Stimulated activated naive CD8-positive, alpha-beta T cell treated with anti-CD3 and anti-CD28 coated beads, Interleukin-15, Interleukin-2, amounts not matched to agents 100 ng/mL and 50 ng/mL, for 24 hours (primary cell): ENCODE data around the gene GPD1L.

Experiments
- H3K27ac Mint-ChIP-seq: one replicate; pipeline ENCODE4 v1.8.0; 2021; ENCODE audit warnings: mild to moderate bottlenecking, mixed read lengths
- H3K27me3 Mint-ChIP-seq: one replicate; pipeline ENCODE4 v1.8.0; 2021; ENCODE audit warnings: mixed read lengths
- H3K36me3 Mint-ChIP-seq: one replicate; pipeline ENCODE4 v1.8.0; 2021; ENCODE audit warnings: low read depth, mixed read lengths
- H3K4me1 Mint-ChIP-seq: one replicate; pipeline ENCODE4 v1.8.0; 2021; ENCODE audit warnings: low read depth, mixed read lengths
- H3K4me3 Mint-ChIP-seq: one replicate; pipeline ENCODE4 v1.8.0; 2021; ENCODE audit warnings: mild to moderate bottlenecking, mixed read lengths
- H3K9me3 Mint-ChIP-seq: one replicate; pipeline ENCODE4 v1.8.0; 2021; ENCODE audit warnings: mixed read lengths

GPD1L gene

DNA sequence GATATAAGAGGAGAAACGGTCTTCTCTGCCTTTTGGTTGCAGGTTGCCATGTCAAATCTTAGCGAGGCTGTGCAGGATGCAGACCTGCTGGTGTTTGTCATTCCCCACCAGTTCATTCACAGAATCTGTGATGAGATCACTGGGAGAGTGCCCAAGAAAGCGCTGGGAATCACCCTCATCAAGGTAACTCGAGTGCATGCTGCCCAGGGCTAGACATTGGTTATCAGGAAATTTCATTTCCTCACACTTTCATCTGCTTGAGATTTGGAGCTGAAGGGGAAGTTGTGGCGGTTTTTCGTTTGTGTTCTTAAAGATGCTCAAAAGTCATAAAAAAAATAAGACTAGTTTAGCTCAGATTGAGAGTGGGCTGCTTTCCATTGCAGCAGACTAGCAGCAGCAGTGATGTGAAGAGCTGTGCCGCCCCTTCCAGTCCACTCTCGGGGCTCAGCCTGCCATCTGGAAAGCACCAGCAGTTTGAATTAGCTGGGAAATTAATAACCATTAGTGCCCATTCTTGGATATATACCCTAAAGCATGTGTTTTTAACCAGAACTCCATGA, 32.2 kb downstream of the GPD1L start:
- H3K27ac Mint-ChIP-seq: no peak overlapping the region

GRCh38 chr3:32140943-32141342, 34.5 kb downstream of the GPD1L start:
- no peak overlapping the region for H3K27ac Mint-ChIP-seq
- peaks cover 20% of the 10 kb centered on the region for H3K4me1 Mint-ChIP-seq
- H3K36me3 Mint-ChIP-seq: peaks cover 11% of the 10 kb centered on the region
- H3K27me3 Mint-ChIP-seq: no peaks in the 10 kb centered on the region
- H3K9me3 Mint-ChIP-seq: no peaks in the 10 kb centered on the region
- H3K4me3 Mint-ChIP-seq: no peak overlapping the region

More for the DNA sequence above, 32.2 kb downstream of the GPD1L start:
- no peaks in the 10 kb centered on the region for H3K27me3 Mint-ChIP-seq
- H3K9me3 Mint-ChIP-seq: no peaks in the 10 kb centered on the region
- H3K4me3 Mint-ChIP-seq: no peak overlapping the region
- H3K4me1 Mint-ChIP-seq: peaks cover 20% of the 10 kb centered on the region
- H3K36me3 Mint-ChIP-seq: peaks cover 16% of the 10 kb centered on the region

DNA sequence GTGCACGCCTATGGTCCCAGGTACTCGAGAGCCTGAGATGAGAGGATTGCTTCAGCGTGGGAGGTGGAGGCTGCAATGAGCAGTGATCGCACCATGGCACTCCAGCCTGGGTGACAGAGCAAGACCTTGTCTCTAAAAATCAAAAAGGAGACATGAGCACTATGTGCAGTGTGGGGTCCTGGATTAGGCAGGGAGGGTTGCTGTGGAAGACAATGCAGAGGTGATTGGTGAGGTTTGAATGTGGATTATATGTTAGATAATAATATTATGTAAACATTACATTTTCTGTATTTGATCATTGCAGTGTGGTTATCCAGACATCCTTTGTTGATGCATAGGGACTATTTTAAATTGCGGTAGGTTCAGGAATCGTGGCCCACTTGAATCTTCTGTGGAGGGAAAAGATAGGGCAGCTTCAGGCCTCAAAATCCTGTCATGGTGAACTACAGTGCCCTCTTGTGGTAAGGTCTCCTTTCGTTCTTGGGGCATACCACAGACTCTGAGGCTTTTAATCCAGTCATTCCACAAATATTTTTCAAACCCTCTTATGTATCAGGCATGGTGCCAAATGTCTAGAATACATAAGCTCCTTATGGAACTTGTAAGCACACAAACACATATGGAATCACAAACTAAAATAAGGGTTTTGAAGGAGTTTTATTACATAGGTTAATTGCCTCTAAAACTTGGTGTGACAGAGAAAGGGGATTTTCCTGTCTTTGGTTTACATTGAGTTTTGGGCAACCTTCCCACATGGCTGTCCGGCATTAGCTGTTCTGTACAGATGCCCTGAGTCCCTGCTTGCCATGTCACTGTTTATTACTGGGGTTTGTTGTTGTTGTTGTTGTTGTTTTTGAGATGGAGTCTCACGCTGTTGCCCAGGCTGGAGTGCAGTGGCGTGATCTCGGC, 37.7 kb downstream of the GPD1L start:
- peaks cover 31% of the 10 kb centered on the region for H3K36me3 Mint-ChIP-seq
- peaks cover 8% of the 10 kb centered on the region for H3K4me1 Mint-ChIP-seq
- no peaks in the 10 kb centered on the region for H3K9me3 Mint-ChIP-seq
- H3K27ac Mint-ChIP-seq: no peak overlapping the region
- H3K27me3 Mint-ChIP-seq: no peaks in the 10 kb centered on the region
- H3K4me3 Mint-ChIP-seq: no peak overlapping the region

GRCh38 chr3:32146746-32147211, 40.4 kb downstream of the GPD1L start:
- H3K27me3 Mint-ChIP-seq: no peaks in the 10 kb centered on the region
- H3K27ac Mint-ChIP-seq: no peak overlapping the region
- H3K9me3 Mint-ChIP-seq: no peaks in the 10 kb centered on the region
- peaks cover 37% of the 10 kb centered on the region for H3K36me3 Mint-ChIP-seq
- peaks cover 6% of the 10 kb centered on the region for H3K4me1 Mint-ChIP-seq
- no peak overlapping the region for H3K4me3 Mint-ChIP-seq

DNA sequence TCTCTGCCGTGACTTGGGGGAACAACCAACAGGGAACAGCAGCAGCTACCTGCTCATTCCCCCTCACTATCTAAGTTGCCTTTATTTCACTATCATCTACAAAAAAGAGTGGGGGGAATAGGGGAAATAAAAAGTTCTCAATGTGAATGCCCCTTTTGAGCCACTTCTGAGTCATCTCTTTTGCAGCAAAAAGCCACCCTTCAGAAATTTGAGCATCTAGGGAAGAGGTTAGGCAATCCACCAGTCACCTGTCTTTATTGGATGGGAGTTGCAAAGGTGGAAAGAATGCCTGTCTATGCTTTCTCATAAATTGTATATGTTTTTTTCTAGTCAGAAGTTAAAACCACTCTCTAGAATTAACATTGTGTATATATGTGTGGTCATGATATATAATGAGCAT, 41.1 kb downstream of the GPD1L start:
- Mint-ChIP-seq H3K36me3 (peaks cover 38% of the 10 kb centered on the region), H3K27me3 (no peaks in the 10 kb centered on the region), H3K27ac (no peak overlapping the region), H3K4me1 (peaks cover 6% of the 10 kb centered on the region), H3K9me3 (no peaks in the 10 kb centered on the region), H3K4me3 (no peak overlapping the region)

- Mint-ChIP-seq H3K27me3 (no peaks in the 10 kb centered on the region), H3K4me1 (peaks cover 6% of the 10 kb centered on the region), H3K4me3 (no peak overlapping the region), H3K9me3 (no peaks in the 10 kb centered on the region), H3K27ac (no peak overlapping the region), H3K36me3 (peaks cover 42% of the 10 kb centered on the region)
Observed at GRCh38 chr3:32147933-32148332, 41.5 kb downstream of the GPD1L start.

DNA sequence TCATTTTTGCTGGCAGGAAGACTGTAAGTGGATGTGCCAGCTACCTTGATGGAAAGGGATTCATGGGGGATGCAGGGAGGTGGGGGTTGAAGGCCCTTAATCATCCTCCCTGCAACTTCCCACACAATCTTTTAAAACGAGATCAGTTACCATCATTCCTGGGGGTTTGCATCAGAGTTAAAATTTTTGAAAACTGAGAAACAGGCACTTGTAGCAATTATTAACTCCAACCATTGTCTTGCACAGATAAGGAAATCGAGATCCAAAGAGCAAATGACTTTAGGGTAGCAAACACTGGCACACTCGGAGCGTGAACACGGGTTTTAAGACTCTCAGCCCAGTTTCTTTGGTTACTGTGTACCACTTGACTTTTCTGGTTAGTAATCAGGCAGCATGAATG, 41.9 kb downstream of the GPD1L start:
- H3K27ac Mint-ChIP-seq: no peak overlapping the region
- H3K4me3 Mint-ChIP-seq: no peak overlapping the region
- H3K36me3 Mint-ChIP-seq: peaks cover 42% of the 10 kb centered on the region
- no peaks in the 10 kb centered on the region for H3K27me3 Mint-ChIP-seq
- no peaks in the 10 kb centered on the region for H3K9me3 Mint-ChIP-seq
- H3K4me1 Mint-ChIP-seq: peaks cover 6% of the 10 kb centered on the region

GRCh38 chr3:32153414-32154204, 47.2 kb downstream of the GPD1L start:
- Mint-ChIP-seq H3K4me1 (no peaks in the 10 kb centered on the region), H3K36me3 (peaks cover 43% of the 10 kb centered on the region), H3K27me3 (no peaks in the 10 kb centered on the region), H3K27ac (no peak overlapping the region), H3K4me3 (no peak overlapping the region), H3K9me3 (no peaks in the 10 kb centered on the region)

DNA sequence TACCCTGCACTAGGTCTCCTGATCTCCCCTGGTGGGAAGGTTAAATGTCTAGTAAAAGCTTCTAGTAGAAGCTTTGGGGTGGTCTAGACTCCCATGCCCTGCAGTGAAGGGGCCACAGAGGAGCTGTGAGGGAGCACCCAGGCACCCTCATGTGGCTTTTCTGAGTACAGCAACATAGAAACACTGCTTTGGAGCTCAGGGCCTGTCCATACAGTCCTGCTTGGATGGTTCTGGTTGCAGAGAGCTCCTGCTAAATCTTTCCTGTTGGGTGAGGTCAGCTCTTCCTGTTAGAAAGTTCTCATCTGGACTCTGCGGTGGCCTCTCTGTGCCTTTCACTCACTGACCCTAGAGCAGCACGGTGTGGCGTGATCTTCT, 47.8 kb downstream of the GPD1L start:
- H3K36me3 Mint-ChIP-seq: peaks cover 43% of the 10 kb centered on the region
- no peaks in the 10 kb centered on the region for H3K9me3 Mint-ChIP-seq

DNA sequence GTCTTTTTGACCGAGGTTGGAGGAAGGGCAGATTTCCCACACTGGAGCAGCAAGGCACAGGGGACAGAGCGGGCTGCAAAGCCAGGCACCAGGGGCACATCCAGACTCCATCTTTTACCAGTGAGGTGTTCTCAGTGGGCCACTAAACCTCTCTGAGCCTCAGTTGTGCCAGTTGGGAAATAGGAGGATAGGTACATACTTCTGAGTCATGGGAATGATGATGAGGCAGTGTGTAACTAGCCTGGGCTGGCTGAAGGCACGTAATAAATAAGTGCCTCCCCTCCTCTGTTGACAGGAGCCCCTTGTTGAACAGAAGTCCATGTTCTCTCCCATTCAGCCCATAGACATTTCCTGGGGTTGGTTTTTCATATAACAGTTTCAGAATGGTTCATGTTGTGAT, 48.7 kb downstream of the GPD1L start:
- Mint-ChIP-seq H3K4me1 (no peaks in the 10 kb centered on the region), H3K9me3 (no peaks in the 10 kb centered on the region), H3K36me3 (peaks cover 47% of the 10 kb centered on the region), H3K27ac (no peak overlapping the region), H3K27me3 (no peaks in the 10 kb centered on the region), H3K4me3 (no peak overlapping the region)

More for the DNA sequence above, 47.8 kb downstream of the GPD1L start:
- Mint-ChIP-seq H3K4me3 (no peak overlapping the region), H3K27me3 (no peaks in the 10 kb centered on the region), H3K4me1 (no peaks in the 10 kb centered on the region), H3K27ac (no peak overlapping the region)

GRCh38 chr3:32157600-32158264, 51.3 kb downstream of the GPD1L start:
- H3K4me3 Mint-ChIP-seq: no peak overlapping the region
- H3K9me3 Mint-ChIP-seq: no peaks in the 10 kb centered on the region
- H3K4me1 Mint-ChIP-seq: no peaks in the 10 kb centered on the region
- H3K27ac Mint-ChIP-seq: no peak overlapping the region
- peaks cover 40% of the 10 kb centered on the region for H3K36me3 Mint-ChIP-seq
- H3K27me3 Mint-ChIP-seq: no peaks in the 10 kb centered on the region

GRCh38 chr3:32160706-32161214, 54.3 kb downstream of the GPD1L start:
- Mint-ChIP-seq H3K4me3 (no peak overlapping the region), H3K36me3 (peaks cover 46% of the 10 kb centered on the region), H3K9me3 (no peaks in the 10 kb centered on the region), H3K4me1 (no peaks in the 10 kb centered on the region), H3K27me3 (no peaks in the 10 kb centered on the region), H3K27ac (no peak overlapping the region)

- peaks cover 58% of the 10 kb centered on the region for H3K36me3 Mint-ChIP-seq
- H3K27ac Mint-ChIP-seq: peak overlapping the region; percentile 26
Observed at GRCh38 chr3:32165442-32165841, 59.0 kb downstream of the GPD1L start.

DNA sequence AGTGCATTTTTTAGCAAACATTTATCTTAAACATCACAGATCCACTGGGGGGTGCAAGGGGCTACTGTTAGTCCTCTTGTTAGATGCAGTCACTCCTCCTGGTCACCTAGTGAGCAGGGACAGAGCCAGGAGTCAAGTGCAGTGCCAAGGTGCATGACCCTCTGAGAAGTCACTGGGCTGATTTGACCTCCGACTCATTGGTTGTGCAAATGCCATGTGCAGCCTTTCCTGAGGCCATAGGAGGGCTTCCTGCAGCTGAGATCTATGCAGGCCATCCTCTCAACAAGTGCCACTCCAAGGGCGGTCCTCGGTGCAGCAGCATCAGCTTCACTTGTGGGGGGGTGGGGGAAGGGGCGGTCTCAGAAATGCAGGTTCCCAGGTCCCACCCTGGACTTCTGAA, 60.2 kb downstream of the GPD1L start:
- no peak overlapping the region for H3K4me3 Mint-ChIP-seq
- peaks cover 5% of the 10 kb centered on the region for H3K9me3 Mint-ChIP-seq
- H3K27me3 Mint-ChIP-seq: no peaks in the 10 kb centered on the region
- peaks cover 63% of the 10 kb centered on the region for H3K36me3 Mint-ChIP-seq
- H3K4me1 Mint-ChIP-seq: no peaks in the 10 kb centered on the region
- no peak overlapping the region for H3K27ac Mint-ChIP-seq

More at GRCh38 chr3:32165442-32165841, 59.0 kb downstream of the GPD1L start:
- Mint-ChIP-seq H3K9me3 (no peaks in the 10 kb centered on the region), H3K27me3 (no peaks in the 10 kb centered on the region), H3K4me3 (no peak overlapping the region), H3K4me1 (no peaks in the 10 kb centered on the region)
